ENCODE results near the gene CNDP1. TPM values are rescaled to one million over a fixed set of nuclear protein-coding genes. Genes with fewer than 3 reads are reported as not detected.
"Not testable (repeated sequence)": the region's sequence is repeated elsewhere in the genome, so short reads cannot be mapped to it uniquely, and the experiment has no call there.

The CNDP1 gene
- total RNA-seq, 6 experiments from 2014 or later: not detected

GRCh38 chr18:74520096-74520833 is 14.0 kb upstream of the CNDP1 start:
- H3K27ac Mint-ChIP-seq: no peak overlapping the region
- peaks cover 31% of the 10 kb centered on the region for H3K36me3 Mint-ChIP-seq (ENCODE audit: low read depth)
- H3K27me3 Mint-ChIP-seq (ENCODE audit: insufficient read depth): no peaks in the 10 kb centered on the region; the same call in 1 of the 2 replicates
- H3K9me3 Mint-ChIP-seq: no peaks in the 10 kb centered on the region
- H3K4me1 Mint-ChIP-seq (ENCODE audit: low read depth): no peaks in the 10 kb centered on the region
- no peak overlapping the region for H3K4me3 Mint-ChIP-seq
- no peak for TF ChIP-seq CTCF (IDR thresholded peaks at IDR 0.05)
- no peak for DNase-seq

GRCh38 chr18:74521068-74521725 is 13.1 kb upstream of the CNDP1 start:
- H3K4me3 Mint-ChIP-seq: no peak overlapping the region; the same call in 1 of the 2 replicates
- H3K9me3 Mint-ChIP-seq: no peaks in the 10 kb centered on the region
- no peak for TF ChIP-seq CTCF (IDR thresholded peaks at IDR 0.05)
- no peaks in the 10 kb centered on the region; the same call in 1 of the 2 replicates for H3K27me3 Mint-ChIP-seq (ENCODE audit: insufficient read depth)
- peaks cover 31% of the 10 kb centered on the region for H3K36me3 Mint-ChIP-seq (ENCODE audit: low read depth)
- no peak for DNase-seq
- no peak overlapping the region for H3K27ac Mint-ChIP-seq
- H3K4me1 Mint-ChIP-seq (ENCODE audit: low read depth): no peaks in the 10 kb centered on the region

GRCh38 chr18:74522635-74523548 is 11.4 kb upstream of the CNDP1 start:
- Mint-ChIP-seq H3K27me3 (ENCODE audit: insufficient read depth) (peaks cover 7% of the 10 kb centered on the region; the same call in 1 of the 2 replicates), H3K9me3 (no peaks in the 10 kb centered on the region), H3K27ac (no peak overlapping the region), H3K4me3 (no peak overlapping the region), H3K36me3 (ENCODE audit: low read depth) (peaks cover 25% of the 10 kb centered on the region), H3K4me1 (ENCODE audit: low read depth) (no peaks in the 10 kb centered on the region)
- no peak for TF ChIP-seq CTCF (IDR thresholded peaks at IDR 0.05)
- DNase-seq: no peak

GRCh38 chr18:74524097-74524496 is 10.2 kb upstream of the CNDP1 start:
- Mint-ChIP-seq H3K4me3 (no peak overlapping the region), H3K36me3 (ENCODE audit: low read depth) (peaks cover 23% of the 10 kb centered on the region), H3K27ac (no peak overlapping the region), H3K27me3 (ENCODE audit: insufficient read depth) (peaks cover 7% of the 10 kb centered on the region), H3K4me1 (ENCODE audit: low read depth) (no peaks in the 10 kb centered on the region), H3K9me3 (no peaks in the 10 kb centered on the region)
- DNase-seq: no peak
- no peak for TF ChIP-seq CTCF (IDR thresholded peaks at IDR 0.05)

- not testable (repeated sequence) for DNase-seq; H3K4me1 Mint-ChIP-seq (ENCODE audit: low read depth); H3K9me3 Mint-ChIP-seq; H3K4me3 Mint-ChIP-seq; H3K27ac Mint-ChIP-seq; H3K27me3 Mint-ChIP-seq (ENCODE audit: insufficient read depth)
- H3K36me3 Mint-ChIP-seq (ENCODE audit: low read depth): peaks cover 16% of the 10 kb centered on the region
Measured at GRCh38 chr18:74524915-74525314, 9.4 kb upstream of the CNDP1 start.

Data from HFFc6 (cell line).